Breast epithelium (tissue), 3 donors: ENCODE data around the gene FGF11.

Experiments
- POLR2A ChIP-seq: fragments of 450-650 bp; IDR thresholded peaks from one replicate; pipeline ENCODE4 v1.6.1; 2016; ENCODE audit warnings: antibody characterized with exemption, mild to moderate bottlenecking, moderate library complexity
- TF ChIP-seq, protein P1 (sequence below), 3 donors: fragments of 450-650 bp; IDR thresholded peaks; one replicate each; pipeline ENCODE4 v1.5.1; 2016 to 2017; ENCODE audit warnings: antibody characterized with exemption in 3 of 3, mild to moderate bottlenecking in 3 of 3, moderate library complexity in 3 of 3

GRCh38 chr17:7440834-7441195, 1.5 kb downstream of the FGF11 start:
- TF ChIP-seq POLR2A, result no peak
- TF ChIP-seq, protein P1, sequence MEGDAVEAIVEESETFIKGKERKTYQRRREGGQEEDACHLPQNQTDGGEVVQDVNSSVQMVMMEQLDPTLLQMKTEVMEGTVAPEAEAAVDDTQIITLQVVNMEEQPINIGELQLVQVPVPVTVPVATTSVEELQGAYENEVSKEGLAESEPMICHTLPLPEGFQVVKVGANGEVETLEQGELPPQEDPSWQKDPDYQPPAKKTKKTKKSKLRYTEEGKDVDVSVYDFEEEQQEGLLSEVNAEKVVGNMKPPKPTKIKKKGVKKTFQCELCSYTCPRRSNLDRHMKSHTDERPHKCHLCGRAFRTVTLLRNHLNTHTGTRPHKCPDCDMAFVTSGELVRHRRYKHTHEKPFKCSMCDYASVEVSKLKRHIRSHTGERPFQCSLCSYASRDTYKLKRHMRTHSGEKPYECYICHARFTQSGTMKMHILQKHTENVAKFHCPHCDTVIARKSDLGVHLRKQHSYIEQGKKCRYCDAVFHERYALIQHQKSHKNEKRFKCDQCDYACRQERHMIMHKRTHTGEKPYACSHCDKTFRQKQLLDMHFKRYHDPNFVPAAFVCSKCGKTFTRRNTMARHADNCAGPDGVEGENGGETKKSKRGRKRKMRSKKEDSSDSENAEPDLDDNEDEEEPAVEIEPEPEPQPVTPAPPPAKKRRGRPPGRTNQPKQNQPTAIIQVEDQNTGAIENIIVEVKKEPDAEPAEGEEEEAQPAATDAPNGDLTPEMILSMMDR (IDR thresholded peaks at IDR 0.05), result no peak
